HUES6 (cell line): ENCODE data around the gene GABBR2.
"Not testable (repeated sequence)": the region's sequence is repeated elsewhere in the genome, so short reads cannot be mapped to it uniquely, and the experiment has no call there.

ENCODE experiments used
- H3K27ac ChIP-seq: 2 replicates; pipeline ENCODE4 v1.7.0; 2013; ENCODE audit warnings: low read depth, mild to moderate bottlenecking, low read length, inconsistent platforms
- H3K27me3 ChIP-seq: 2 replicates; pipeline ENCODE4 v1.6.1; 2013; ENCODE audit warnings: low read length; ENCODE audit not compliant: control insufficient read depth, insufficient read depth
- H3K36me3 ChIP-seq: 2 replicates; pipeline ENCODE4 v1.6.1; 2013; ENCODE audit warnings: low read length; ENCODE audit not compliant: control insufficient read depth, insufficient read depth
- H3K4me1 ChIP-seq: 2 replicates; pipeline ENCODE4 v1.6.1; 2013; ENCODE audit warnings: low read length; ENCODE audit not compliant: control insufficient read depth, insufficient read depth
- H3K4me3 ChIP-seq: 2 replicates; pipeline ENCODE4 v1.5.1; 2013; ENCODE audit warnings: low read depth, low read length
- H3K9ac ChIP-seq: one replicate; pipeline ENCODE4 v1.6.1; 2013; ENCODE audit warnings: mild to moderate bottlenecking, low read length
- H3K9me3 ChIP-seq: 2 replicates; pipeline ENCODE4 v1.6.1; 2013; ENCODE audit warnings: low read depth, low read length; ENCODE audit not compliant: control insufficient read depth, insufficient read depth

GABBR2 gene

DNA sequence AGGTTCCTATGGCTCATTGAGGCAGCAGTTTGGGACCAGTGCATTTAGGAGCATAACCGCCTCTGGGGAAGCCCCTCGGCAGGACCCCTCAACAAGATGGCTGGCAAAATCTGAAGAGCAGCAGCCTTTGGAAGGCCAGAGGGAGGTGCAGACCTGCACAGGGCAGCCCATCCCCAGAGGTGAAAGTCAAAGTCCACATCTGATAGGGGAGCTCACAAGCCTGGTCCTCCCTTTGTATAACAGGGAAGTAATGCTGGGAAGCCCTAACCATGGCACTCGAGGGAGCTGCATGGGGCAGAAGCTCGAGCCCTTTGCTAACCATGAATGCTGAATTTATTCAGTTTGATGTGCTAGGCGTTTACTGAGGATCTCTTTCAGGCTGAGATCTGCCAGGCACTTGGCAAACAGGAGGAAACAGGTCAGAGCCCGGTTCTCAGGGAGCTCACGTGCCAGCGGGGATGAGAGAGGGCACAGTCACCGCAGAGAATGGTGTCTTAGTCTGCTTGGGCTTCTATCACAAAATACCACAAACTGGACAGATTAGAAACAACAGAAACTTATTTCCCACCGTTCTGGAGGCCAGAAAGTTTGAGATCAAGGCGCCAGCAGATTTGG lies 114.1 kb downstream of the GABBR2 start:
- Histone ChIP-seq H3K27me3 (no peaks in the 10 kb centered on the region), H3K4me3 (no peak overlapping the region), H3K36me3 (no peaks in the 10 kb centered on the region), H3K4me1 (0 out of 2 replicates have a peak, but pooled peaks cover 4% of the 10 kb centered on the region), H3K27ac (no peak overlapping the region), H3K9ac (no peak overlapping the region), H3K9me3 (no peaks in the 10 kb centered on the region)

DNA sequence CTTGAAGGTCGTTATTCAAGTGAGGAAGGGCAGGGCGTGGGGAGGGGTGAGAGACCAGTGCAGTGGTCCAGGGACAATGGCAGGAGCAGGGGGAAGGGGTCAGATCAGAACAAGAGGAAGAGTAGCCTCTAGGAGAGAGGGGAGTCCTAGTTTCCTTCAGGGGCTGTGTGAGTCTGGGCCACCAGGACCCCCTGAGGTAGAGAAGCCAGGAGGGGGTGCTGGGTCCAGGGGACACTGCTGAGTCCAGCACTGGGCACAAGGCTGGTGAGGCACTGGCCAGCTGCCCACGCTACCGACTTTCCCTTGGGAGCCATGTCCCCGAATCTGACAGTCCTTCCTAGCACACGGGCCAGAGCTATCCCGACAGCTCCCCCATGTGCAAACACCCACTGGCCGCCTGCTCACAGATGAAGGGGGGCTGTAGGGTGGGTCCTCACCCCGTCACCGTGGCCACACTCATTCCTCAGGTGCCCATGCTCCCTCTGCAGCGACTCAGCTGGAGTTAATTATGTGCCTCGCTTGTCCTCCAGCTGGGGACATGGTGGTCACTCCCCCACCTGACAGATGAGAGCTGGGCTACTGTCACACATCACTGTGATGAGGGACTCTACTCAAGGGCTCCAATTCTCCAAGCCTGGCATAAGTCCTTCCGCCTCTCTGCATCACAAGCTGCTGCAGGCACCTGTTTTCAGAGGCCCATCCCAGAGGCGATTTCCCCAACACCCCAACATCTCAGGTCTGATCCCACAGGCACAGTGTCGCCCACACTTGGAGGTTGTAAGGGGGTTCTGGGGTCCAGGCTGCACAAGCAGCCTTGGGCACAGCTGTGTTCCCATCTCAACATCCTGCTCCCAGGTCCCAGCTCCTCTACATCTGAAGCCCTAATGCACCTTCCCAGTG lies 115.1 kb downstream of the GABBR2 start:
- H3K36me3 ChIP-seq, result no peaks in the 10 kb centered on the region
- no peak overlapping the region for H3K9ac ChIP-seq
- H3K27ac ChIP-seq, result no peak overlapping the region
- H3K27me3 ChIP-seq, result peaks cover 4% of the 10 kb centered on the region; the same call in 1 of the 2 replicates
- no peak overlapping the region for H3K4me3 ChIP-seq
- 0 out of 2 replicates have a peak, but pooled peaks cover 4% of the 10 kb centered on the region for H3K4me1 ChIP-seq
- H3K9me3 ChIP-seq, result no peaks in the 10 kb centered on the region

DNA sequence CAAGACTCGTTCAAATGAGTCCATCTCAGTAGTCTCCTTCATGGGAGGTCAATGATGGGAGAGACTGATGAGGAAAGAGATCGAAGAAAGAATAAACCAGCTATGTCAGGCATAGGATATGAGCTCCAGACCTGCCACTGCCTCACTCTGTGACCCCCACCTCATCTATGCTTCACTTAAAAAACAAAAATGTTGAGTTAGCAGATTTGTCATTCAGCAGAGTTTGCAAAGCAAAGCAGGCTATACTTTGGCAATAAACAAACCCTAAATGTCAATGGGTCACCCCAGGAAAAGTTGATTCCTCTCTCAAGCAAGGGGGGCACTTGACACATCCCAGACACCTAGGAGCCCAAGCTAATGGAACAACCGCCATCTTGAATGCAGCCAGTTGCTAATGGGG lies 117.0 kb downstream of the GABBR2 start:
- H3K9me3 ChIP-seq, result no peaks in the 10 kb centered on the region
- H3K27me3 ChIP-seq, result peaks cover 6% of the 10 kb centered on the region; the same call in 1 of the 2 replicates
- 0 out of 2 replicates have a peak, but pooled peaks cover 2% of the 10 kb centered on the region for H3K4me1 ChIP-seq
- H3K4me3 ChIP-seq, result no peak overlapping the region
- no peaks in the 10 kb centered on the region for H3K36me3 ChIP-seq
- H3K27ac ChIP-seq, result no peak overlapping the region
- no peak overlapping the region for H3K9ac ChIP-seq

DNA sequence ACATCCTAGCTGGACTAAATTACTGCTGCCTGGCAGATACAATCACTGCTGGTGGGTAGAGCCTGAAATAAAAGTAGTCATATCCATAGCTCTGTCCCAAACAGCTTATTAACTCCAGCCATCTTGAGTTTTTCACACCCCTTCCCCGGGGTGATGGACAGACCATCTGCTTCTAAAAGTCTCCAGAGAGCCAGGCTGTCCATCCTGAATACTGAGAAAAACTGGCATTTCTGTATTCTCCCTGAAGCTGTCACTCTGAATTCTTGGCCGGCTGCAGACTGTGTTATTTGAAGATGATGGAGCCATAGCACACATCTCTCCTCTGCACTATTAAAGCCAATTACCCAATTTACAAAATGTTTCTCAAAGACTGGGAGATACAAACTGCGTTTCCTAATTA lies 118.6 kb downstream of the GABBR2 start:
- Histone ChIP-seq H3K27ac (no peak overlapping the region), H3K27me3 (peaks cover 6% of the 10 kb centered on the region; the same call in 1 of the 2 replicates), H3K4me1 (no peaks in the 10 kb centered on the region), H3K4me3 (no peak overlapping the region), H3K9ac (no peak overlapping the region), H3K9me3 (no peaks in the 10 kb centered on the region), H3K36me3 (no peaks in the 10 kb centered on the region)

DNA sequence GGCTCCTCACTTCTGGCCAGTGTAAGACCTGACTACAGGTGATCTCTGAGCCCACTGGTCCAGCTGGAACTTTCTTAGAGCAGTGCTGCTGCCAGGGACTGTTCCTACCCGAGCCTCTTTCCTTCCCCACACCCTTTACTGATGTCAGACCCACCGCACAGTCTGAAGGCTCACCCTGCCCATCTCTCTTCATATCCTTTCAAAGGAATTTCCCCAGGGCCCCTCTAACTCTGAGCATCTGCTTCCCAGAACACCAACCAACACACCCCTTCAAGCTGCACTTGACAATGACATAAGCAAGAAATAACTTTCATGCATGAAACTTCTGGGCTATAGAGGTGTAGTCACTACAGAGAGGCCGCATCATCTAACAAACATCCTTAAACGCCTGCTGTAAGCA lies 119.6 kb downstream of the GABBR2 start:
- no peaks in the 10 kb centered on the region for H3K9me3 ChIP-seq
- H3K9ac ChIP-seq, result no peak overlapping the region
- peaks cover 6% of the 10 kb centered on the region; the same call in 1 of the 2 replicates for H3K27me3 ChIP-seq
- H3K36me3 ChIP-seq, result no peaks in the 10 kb centered on the region
- no peak overlapping the region for H3K27ac ChIP-seq
- no peak overlapping the region for H3K4me3 ChIP-seq
- no peaks in the 10 kb centered on the region for H3K4me1 ChIP-seq

DNA sequence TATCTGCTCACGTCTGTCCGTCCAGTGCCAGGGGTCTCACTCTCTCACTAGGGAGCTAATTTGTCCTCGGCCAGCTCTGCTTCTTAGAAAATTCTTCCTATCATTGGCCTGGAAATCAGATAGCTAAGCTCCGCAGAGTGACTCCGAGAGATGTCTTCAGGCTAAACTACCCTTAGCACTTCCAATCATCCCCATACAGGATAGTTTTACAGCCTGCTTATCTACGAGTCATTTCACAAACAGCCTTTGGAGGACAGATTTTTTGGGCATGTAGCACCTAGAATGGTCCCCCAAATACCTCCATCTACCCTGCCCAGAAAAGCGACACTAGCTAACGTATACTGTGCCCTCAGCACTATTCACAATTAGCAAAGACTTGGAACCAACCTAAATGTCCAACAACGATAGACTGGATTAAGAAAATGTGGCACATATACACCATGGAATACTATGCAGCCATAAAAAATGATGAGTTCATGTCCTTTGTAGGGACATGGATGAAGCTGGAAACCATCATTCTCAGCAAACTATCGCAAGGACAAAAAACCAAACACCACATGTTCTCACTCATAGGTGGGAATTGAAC lies 123.8 kb downstream of the GABBR2 start:
- H3K4me3 ChIP-seq, H3K27ac ChIP-seq, H3K27me3 ChIP-seq, H3K9ac ChIP-seq, H3K9me3 ChIP-seq, H3K4me1 ChIP-seq, H3K36me3 ChIP-seq: not testable (repeated sequence)

DNA sequence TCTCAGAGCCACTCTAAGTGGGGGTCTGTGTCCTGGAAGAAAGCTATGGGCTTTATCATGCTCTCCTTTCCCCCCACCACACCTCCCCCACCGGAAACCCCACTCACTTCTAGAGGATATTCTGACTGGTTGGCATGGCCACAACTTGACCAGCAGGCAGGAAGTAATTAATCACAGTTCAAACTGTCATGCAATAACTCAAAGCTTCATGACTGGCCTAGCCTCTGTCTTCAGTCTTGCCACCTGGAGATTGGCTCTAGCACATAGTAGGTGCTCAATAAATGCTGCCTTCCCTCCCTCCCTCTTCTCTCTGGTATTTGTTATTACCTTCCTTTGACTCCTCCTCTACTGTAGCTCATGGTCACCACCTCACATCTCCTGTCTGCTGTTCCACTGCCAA lies 124.7 kb downstream of the GABBR2 start:
- no peak overlapping the region for H3K27ac ChIP-seq
- peaks cover 6% of the 10 kb centered on the region; the same call in 1 of the 2 replicates for H3K27me3 ChIP-seq
- no peak overlapping the region for H3K4me3 ChIP-seq
- no peaks in the 10 kb centered on the region for H3K36me3 ChIP-seq
- H3K9ac ChIP-seq, result no peak overlapping the region
- H3K4me1 ChIP-seq, result no peaks in the 10 kb centered on the region
- H3K9me3 ChIP-seq, result no peaks in the 10 kb centered on the region

DNA sequence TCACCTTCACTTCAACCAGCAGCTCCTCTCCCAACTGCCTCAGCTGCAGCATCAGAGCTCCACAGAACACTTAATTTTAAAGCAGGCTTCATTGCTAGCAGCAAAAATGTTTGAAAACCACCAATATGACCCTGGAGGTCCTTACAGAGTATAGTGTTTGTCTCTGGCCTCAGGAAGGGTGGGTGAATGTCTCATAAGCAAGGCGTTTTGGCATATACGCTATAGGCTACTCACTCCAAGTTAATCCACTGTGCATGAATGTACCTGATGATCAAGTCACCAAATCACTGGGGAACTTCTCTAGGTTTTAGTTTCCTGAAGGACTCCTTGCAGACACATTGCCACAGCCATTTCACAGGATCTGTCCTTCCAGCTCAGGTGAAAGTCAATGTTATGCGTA lies 125.3 kb downstream of the GABBR2 start:
- H3K27me3 ChIP-seq, result peaks cover under 1% of the 10 kb centered on the region; the same call in 1 of the 2 replicates
- no peak overlapping the region for H3K9ac ChIP-seq
- H3K9me3 ChIP-seq, result no peaks in the 10 kb centered on the region
- no peaks in the 10 kb centered on the region for H3K36me3 ChIP-seq
- H3K4me1 ChIP-seq, result no peaks in the 10 kb centered on the region
- H3K27ac ChIP-seq, result no peak overlapping the region
- H3K4me3 ChIP-seq, result no peak overlapping the region

DNA sequence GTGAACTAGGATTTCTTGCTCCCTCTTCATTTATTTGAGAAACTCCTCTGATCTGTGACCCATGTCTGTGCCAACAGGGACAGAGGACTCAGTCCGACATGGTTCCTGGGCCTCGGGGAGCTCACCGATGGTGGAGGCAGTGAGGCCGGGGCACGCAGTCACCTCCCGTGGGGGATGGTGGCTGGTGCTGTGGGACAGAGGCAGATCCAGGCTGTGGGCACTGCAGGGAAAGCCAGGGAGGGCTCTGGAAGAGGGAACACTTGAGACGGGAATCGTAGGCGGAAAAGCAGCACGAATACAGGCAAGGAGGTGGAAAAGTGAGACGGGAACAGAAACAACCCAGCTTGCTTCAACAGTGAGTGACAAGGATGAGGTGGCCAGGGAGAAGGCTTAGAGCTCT lies 127.8 kb downstream of the GABBR2 start:
- Histone ChIP-seq H3K9ac (no peak overlapping the region), H3K27me3 (no peaks in the 10 kb centered on the region), H3K27ac (no peak overlapping the region), H3K9me3 (no peaks in the 10 kb centered on the region), H3K4me1 (no peaks in the 10 kb centered on the region), H3K36me3 (no peaks in the 10 kb centered on the region), H3K4me3 (no peak overlapping the region)

DNA sequence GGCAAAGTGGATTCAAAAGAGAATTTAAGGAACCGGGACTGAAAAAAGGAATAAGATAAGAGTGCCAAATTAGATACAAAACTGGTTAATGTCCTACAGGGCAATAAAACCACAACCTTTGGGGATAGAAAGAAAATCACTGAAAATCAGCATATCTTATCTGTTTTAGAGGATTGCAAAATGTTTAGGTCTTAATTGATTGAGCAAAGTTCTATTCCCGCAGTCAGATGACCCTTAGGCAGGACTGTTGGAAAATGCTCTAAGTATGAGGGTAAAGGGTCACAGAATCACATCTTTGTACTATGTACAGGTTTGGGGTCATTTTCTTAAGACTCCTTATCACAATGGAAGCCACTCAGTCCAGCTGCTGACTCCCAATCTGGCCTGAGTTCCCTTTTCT lies 129.0 kb downstream of the GABBR2 start:
- no peaks in the 10 kb centered on the region for H3K9me3 ChIP-seq
- no peak overlapping the region for H3K4me3 ChIP-seq

DNA sequence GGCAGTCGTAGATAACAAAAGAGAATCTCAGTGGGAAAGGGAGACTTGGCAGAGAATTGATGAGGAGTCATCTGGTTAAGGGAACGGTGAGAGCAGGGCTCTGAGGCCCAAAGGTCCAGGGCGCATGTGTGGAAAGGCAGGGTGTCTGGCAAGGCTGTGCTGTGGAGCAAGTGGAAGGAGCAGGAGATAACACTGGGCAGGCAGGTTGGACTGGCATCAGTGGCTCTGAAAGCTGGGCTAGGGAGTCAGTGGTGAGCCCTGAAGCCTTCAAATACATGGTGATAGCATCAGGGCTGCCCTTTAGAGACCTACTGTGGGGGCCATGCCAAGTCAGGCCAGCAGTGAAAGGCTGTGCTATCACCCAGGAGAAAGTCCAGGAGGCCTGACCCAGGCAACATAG lies 131.3 kb downstream of the GABBR2 start:
- Histone ChIP-seq H3K27me3 (no peaks in the 10 kb centered on the region), H3K9me3 (no peaks in the 10 kb centered on the region), H3K4me1 (no peaks in the 10 kb centered on the region), H3K36me3 (no peaks in the 10 kb centered on the region), H3K4me3 (no peak overlapping the region), H3K27ac (no peak overlapping the region), H3K9ac (no peak overlapping the region)

More for the DNA sequence above, 129.0 kb downstream of the GABBR2 start:
- Histone ChIP-seq H3K4me1 (no peaks in the 10 kb centered on the region), H3K36me3 (no peaks in the 10 kb centered on the region), H3K27ac (no peak overlapping the region), H3K9ac (no peak overlapping the region), H3K27me3 (no peaks in the 10 kb centered on the region)
